HCT116 (cell line): ENCODE results near the gene KCNK6. TPM values are rescaled to one million over a fixed set of nuclear protein-coding genes. Genes with fewer than 3 reads are reported as not detected.
A peak's percentile ranks its signal among the peaks of the same experiment; 100 is the strongest.

Experiments
- ATAC-seq: fragments of 200-7000 bp; cut with Tn5 transposase; 2 replicates; pipeline ENCODE4 v1.9.1; 2020; ENCODE audit warnings: mild to moderate bottlenecking, moderate library complexity
- BruUV-seq: library from RNA; stranded (reverse); fragments of 400-500 nt; replicated peaks from 2 replicates; lab custom pipeline; 2021; lab: Mats Ljungman, UMichigan
- CTCF ChIA-PET: fragments of 300-600 bp; sonication (Branson Sonifier 250); formaldehyde crosslinking; loops from one replicate; lab custom pipeline; 2021; ENCODE audit warnings: antibody characterized with exemption; lab: Charles Lee
- POLR2A ChIA-PET: fragments of 300-600, 350-600 bp; sonication (Branson Sonifier 250); formaldehyde crosslinking; loops from one replicate; lab custom pipeline; 2021; ENCODE audit warnings: antibody characterized with exemption; lab: Charles Lee
- RAD21 ChIA-PET, 2 experiments: fragments of 300-600 bp; sonication (Branson Sonifier 250); formaldehyde crosslinking; loops; one replicate each; lab custom pipeline; 2023; ENCODE audit warnings: low total read pairs in 2 of 2; ENCODE audit not compliant: uncharacterized antibody in 2 of 2, unreplicated experiment in 2 of 2, low non-redundant PET in 1 of 2; lab: Charles Lee
- DNase-seq: peaks from one replicate; pipeline ENCODE4 v3.0.0-alpha.2; 2010; ENCODE audit warnings: low read depth, low spot score
- H2AFZ ChIP-seq: fragments of 200-600 bp; shearing (Covaris generic), sonication (generic); 2 replicates; pipeline ENCODE4 v1.6.1; 2017; ENCODE audit warnings: low read depth, mixed run types, mixed read lengths, antibody characterized with exemption, low read length; ENCODE audit not compliant: poor library complexity, severe bottlenecking
- H3K27ac ChIP-seq: 2 replicates; pipeline ENCODE4 v1.5.1; 2012; ENCODE audit warnings: low read depth, low read length
- H3K27me3 ChIP-seq: fragments of 200-600 bp; sonication (generic); 2 replicates; pipeline ENCODE4 v1.6.1; 2016; ENCODE audit warnings: mixed run types, low read length, mixed read lengths; ENCODE audit not compliant: insufficient read depth
- H3K36me3 ChIP-seq, 2 experiments: fragments of 200-500 bp in 1 of 2; fragments of 200-600 bp in 1 of 2; sonication (Bioruptor generic) in 1 of 2; sonication (generic) in 1 of 2; 2 replicates each; pipeline versions ENCODE4 v1.5.1 to v1.6.1; 2014 to 2016; ENCODE audit warnings: low read length in 2 of 2, inconsistent platforms in 1 of 2, mixed read lengths in 1 of 2, mixed run types in 1 of 2; ENCODE audit not compliant: insufficient read depth in 2 of 2, control insufficient read depth in 1 of 2
- H3K4me1 ChIP-seq, 2 experiments: fragments of 200-600 bp in 1 of 2; sonication (generic) in 1 of 2; 2 replicates each; pipeline versions ENCODE4 v1.5.1 to v1.6.1; 2012 to 2017; ENCODE audit warnings: low read length in 2 of 2, inconsistent platforms in 1 of 2, mild to moderate bottlenecking in 1 of 2, mixed read lengths in 1 of 2, mixed run types in 1 of 2, moderate library complexity in 1 of 2; ENCODE audit not compliant: insufficient read depth in 2 of 2, control insufficient read depth in 1 of 2
- H3K4me2 ChIP-seq: fragments of 200-600 bp; sonication (generic); 2 replicates; pipeline ENCODE4 v1.6.1; 2017; ENCODE audit warnings: mixed run types, low read length, mixed read lengths
- H3K4me3 ChIP-seq, 2 experiments: fragments of 200-600 bp in 1 of 2; sonication (generic) in 1 of 2; replicated peaks in 1 of 2; 2 replicates each; pipeline ENCODE4 v1.5.1; 2011 to 2016; ENCODE audit warnings: low read length in 2 of 2, control low read depth in 1 of 2, low read depth in 1 of 2, mild to moderate bottlenecking in 1 of 2, mixed read lengths in 1 of 2, mixed run types in 1 of 2
- H3K79me2 ChIP-seq: fragments of 200-600 bp; sonication (generic); 2 replicates; pipeline ENCODE4 v1.6.1; 2017; ENCODE audit warnings: mild to moderate bottlenecking, mixed run types, low read length, moderate library complexity, mixed read lengths; ENCODE audit not compliant: insufficient read depth
- H3K9ac ChIP-seq: fragments of 200-600 bp; sonication (generic); 2 replicates; pipeline ENCODE4 v1.6.1; 2016; ENCODE audit warnings: low read length, mixed read lengths
- H3K9me2 ChIP-seq: fragments of 200-600 bp; sonication (generic), shearing (Covaris generic); 2 replicates; pipeline ENCODE4 v1.6.1; 2017; ENCODE audit warnings: mixed run types, mild to moderate bottlenecking, moderate library complexity; ENCODE audit not compliant: insufficient read depth
- H3K9me3 ChIP-seq, 2 experiments: fragments of 200-500 bp in 1 of 2; fragments of 200-600 bp in 1 of 2; sonication (Bioruptor generic) in 1 of 2; sonication (generic) in 1 of 2; 2 replicates each; pipeline ENCODE4 v1.6.1; 2014 to 2017; ENCODE audit warnings: low read length in 2 of 2, mixed read lengths in 2 of 2, inconsistent platforms in 1 of 2, low read depth in 1 of 2, mild to moderate bottlenecking in 1 of 2, mixed run types in 1 of 2, moderate library complexity in 1 of 2; ENCODE audit not compliant: control insufficient read depth in 1 of 2, insufficient read depth in 1 of 2
- H4K20me1 ChIP-seq: fragments of 200-600 bp; sonication (generic), shearing (Covaris generic); 2 replicates; pipeline ENCODE4 v1.6.1; 2017; ENCODE audit warnings: mixed run types, mild to moderate bottlenecking, moderate library complexity; ENCODE audit not compliant: insufficient read depth
- EGR1 ChIP-seq: IDR thresholded peaks from 2 replicates; pipeline ENCODE4 v1.6.1; 2012; ENCODE audit warnings: low read depth
- EZH2phosphoT487 ChIP-seq: fragments of 200-600 bp; IDR thresholded peaks from 2 replicates; pipeline ENCODE4 v1.6.1; 2018; ENCODE audit warnings: antibody characterized with exemption, borderline replicate concordance
- MAX ChIP-seq: IDR thresholded peaks from 2 replicates; pipeline ENCODE4 v1.6.1; 2012
- POLR2AphosphoS5 ChIP-seq: IDR thresholded peaks from 2 replicates; pipeline ENCODE4 v1.6.1; 2011; ENCODE audit warnings: mild to moderate bottlenecking, low read depth, low read length, moderate library complexity
- SP1 ChIP-seq: IDR thresholded peaks from 2 replicates; pipeline ENCODE4 v1.6.1; 2012; ENCODE audit warnings: low read depth
- TCF7L2 ChIP-seq: IDR thresholded peaks from 2 replicates; pipeline ENCODE4 v1.7.0; 2011; ENCODE audit warnings: borderline replicate concordance, inconsistent platforms; ENCODE audit not compliant: insufficient read depth, insufficient read length; ENCODE audit errors: extremely low read depth
- intact Hi-C: fragments of 100-400 bp; cut with micrococcal nuclease; formaldehyde crosslinking; loops from 2 replicates; pipeline ENCODE4 v1.10.0; 2022
- total RNA-seq: library from RNA; stranded (reverse); gene quantifications from one replicate; pipeline ENCODE4 v1.2.1, GENCODE V29; 2021; ENCODE audit not compliant: unreplicated experiment
- TF ChIP-seq, protein P1 (sequence below), 3 experiments: fragments of 200-600 bp in 1 of 3; sonication (generic) in 1 of 3; IDR thresholded peaks in 2 of 3; conservative IDR thresholded peaks in 1 of 3; 2 replicates each; pipeline ENCODE4 v1.5.1; 2012 to 2017; ENCODE audit warnings: low read depth in 2 of 3, low read length in 2 of 3, antibody characterized with exemption in 1 of 3, borderline replicate concordance in 1 of 3, control low read depth in 1 of 3, mild to moderate bottlenecking in 1 of 3, mixed read lengths in 1 of 3, mixed run types in 1 of 3, moderate library complexity in 1 of 3; ENCODE audit not compliant: insufficient read depth in 1 of 3

The KCNK6 gene
- total RNA-seq, 1 experiment from 2014 or later, result 11.0 TPM

- Histone ChIP-seq H3K4me2 (peak overlapping the region; percentile 84), H2AFZ (peak overlapping the region; percentile 5), H3K27me3 (no peaks in the 10 kb centered on the region), H3K9me3 (no peaks in the 10 kb centered on the region), H3K27ac (peak overlapping the region; percentile 71), H3K4me1 (peaks cover 8 to 26% of the 10 kb centered on the region in 2 experiments)
- RAD21 ChIA-PET, result interaction anchor here in 1 of 2 experiments (1.0 to 1.3 kb wide), 2 partner anchors 38 to 93 kb away, joined by 4 read pairs; partner anchors contain the start of gene PSMD8
- POLR2A ChIA-PET, result interaction anchor here (1.5 kb wide), 1 partner anchor 38 kb away, joined by 8 read pairs; the partner anchor contains the start of gene PSMD8
- ATAC-seq, result peak; percentile 75
- no peak for TF ChIP-seq TCF7L2
- TF ChIP-seq EZH2phosphoT487, result no peak
- TF ChIP-seq, protein P1, sequence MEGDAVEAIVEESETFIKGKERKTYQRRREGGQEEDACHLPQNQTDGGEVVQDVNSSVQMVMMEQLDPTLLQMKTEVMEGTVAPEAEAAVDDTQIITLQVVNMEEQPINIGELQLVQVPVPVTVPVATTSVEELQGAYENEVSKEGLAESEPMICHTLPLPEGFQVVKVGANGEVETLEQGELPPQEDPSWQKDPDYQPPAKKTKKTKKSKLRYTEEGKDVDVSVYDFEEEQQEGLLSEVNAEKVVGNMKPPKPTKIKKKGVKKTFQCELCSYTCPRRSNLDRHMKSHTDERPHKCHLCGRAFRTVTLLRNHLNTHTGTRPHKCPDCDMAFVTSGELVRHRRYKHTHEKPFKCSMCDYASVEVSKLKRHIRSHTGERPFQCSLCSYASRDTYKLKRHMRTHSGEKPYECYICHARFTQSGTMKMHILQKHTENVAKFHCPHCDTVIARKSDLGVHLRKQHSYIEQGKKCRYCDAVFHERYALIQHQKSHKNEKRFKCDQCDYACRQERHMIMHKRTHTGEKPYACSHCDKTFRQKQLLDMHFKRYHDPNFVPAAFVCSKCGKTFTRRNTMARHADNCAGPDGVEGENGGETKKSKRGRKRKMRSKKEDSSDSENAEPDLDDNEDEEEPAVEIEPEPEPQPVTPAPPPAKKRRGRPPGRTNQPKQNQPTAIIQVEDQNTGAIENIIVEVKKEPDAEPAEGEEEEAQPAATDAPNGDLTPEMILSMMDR (IDR thresholded peaks at IDR 0.05 in 2 of 3, conservative IDR thresholded peaks at IDR 0.05 in 1 of 3; ENCODE audit: borderline replicate concordance in 1 of 3, insufficient read depth in 1 of 3, low read depth in 2 of 3, low read length in 2 of 3), result no peak
- TF ChIP-seq MAX, result peak; percentile 85
- TF ChIP-seq POLR2AphosphoS5, result peak; percentile 58
- TF ChIP-seq SP1, result no peak; the same call in 1 of the 2 replicates
- TF ChIP-seq EGR1, result peak; percentile 70
- TF ChIP-seq, all 23 proteins: peak for 3
- peak overlapping the region; percentile 66 to 77 for H3K4me3 ChIP-seq
- no peaks in the 10 kb centered on the region for H3K79me2 ChIP-seq
- intact Hi-C loops, result loop anchor here (1.0 kb wide), 1 partner anchor 38 kb away; the partner anchor contains the start of gene PSMD8
- peak overlapping the region; percentile 56 for H3K9ac ChIP-seq
- H3K36me3 ChIP-seq, result no peaks in the 10 kb centered on the region
- BruUV-seq, result no TSS peak
- no peaks in the 10 kb centered on the region for H3K9me2 ChIP-seq
- DNase-seq, result peak; percentile 93
- H4K20me1 ChIP-seq, result no peaks in the 10 kb centered on the region
- CTCF ChIA-PET, result interaction anchor here (0.9 to 2.9 kb wide), 7 partner anchors 37 to 437 kb away, joined by 3 to 40 read pairs (median 3); partner anchors contain the start of genes FAM98C, GGN and PSMD8
Measured at GRCh38 chr19:38336638-38337359, 17.2 kb downstream of the KCNK6 start.
